ENCODE results near the gene RPS4Y1. TPM values are rescaled to one million over a fixed set of nuclear protein-coding genes. Genes with fewer than 3 reads are reported as not detected.

Gene RPS4Y1
- total RNA-seq, 1 donor from 2014 or later = 255 TPM

GRCh38 chrY:2857686-2858085 lies 16.3 kb downstream of the RPS4Y1 start:
- no peak for DNase-seq (ENCODE audit: low spot score)

GRCh38 chrY:2859782-2860181 lies 18.4 kb downstream of the RPS4Y1 start:
- Mint-ChIP-seq H3K4me3 (ENCODE audit: unreplicated experiment) (no peak overlapping the region), H3K27ac (ENCODE audit: unreplicated experiment) (no peak overlapping the region), H3K9me3 (ENCODE audit: unreplicated experiment) (no peaks in the 10 kb centered on the region), H3K27me3 (ENCODE audit: unreplicated experiment) (peaks cover 1% of the 10 kb centered on the region), H3K36me3 (ENCODE audit: low read depth, unreplicated experiment) (peaks cover 30% of the 10 kb centered on the region), H3K4me1 (ENCODE audit: unreplicated experiment) (peaks cover 25% of the 10 kb centered on the region)
- no peak for DNase-seq (ENCODE audit: low spot score)
- no peak for TF ChIP-seq CTCF (IDR thresholded peaks at IDR 0.05; ENCODE audit: unreplicated experiment)

More at GRCh38 chrY:2857686-2858085, 16.3 kb downstream of the RPS4Y1 start:
- peaks cover 29% of the 10 kb centered on the region for H3K4me1 Mint-ChIP-seq (ENCODE audit: unreplicated experiment)
- H3K27me3 Mint-ChIP-seq (ENCODE audit: unreplicated experiment) = peaks cover 3% of the 10 kb centered on the region
- peaks cover 41% of the 10 kb centered on the region for H3K36me3 Mint-ChIP-seq (ENCODE audit: low read depth, unreplicated experiment)
- H3K4me3 Mint-ChIP-seq (ENCODE audit: unreplicated experiment) = no peak overlapping the region
- no peak overlapping the region for H3K27ac Mint-ChIP-seq (ENCODE audit: unreplicated experiment)
- no peaks in the 10 kb centered on the region for H3K9me3 Mint-ChIP-seq (ENCODE audit: unreplicated experiment)
- TF ChIP-seq CTCF (IDR thresholded peaks at IDR 0.05; ENCODE audit: unreplicated experiment) = no peak

GRCh38 chrY:2860511-2860910 lies 19.1 kb downstream of the RPS4Y1 start:
- DNase-seq (ENCODE audit: low spot score) = no peak
- Mint-ChIP-seq H3K9me3 (ENCODE audit: unreplicated experiment) (no peaks in the 10 kb centered on the region), H3K27me3 (ENCODE audit: unreplicated experiment) (peaks cover 1% of the 10 kb centered on the region), H3K27ac (ENCODE audit: unreplicated experiment) (no peak overlapping the region), H3K4me3 (ENCODE audit: unreplicated experiment) (no peak overlapping the region), H3K4me1 (ENCODE audit: unreplicated experiment) (peaks cover 20% of the 10 kb centered on the region), H3K36me3 (ENCODE audit: low read depth, unreplicated experiment) (peaks cover 25% of the 10 kb centered on the region)
- no peak for TF ChIP-seq CTCF (IDR thresholded peaks at IDR 0.05; ENCODE audit: unreplicated experiment)

GRCh38 chrY:2866581-2866980 lies 25.2 kb downstream of the RPS4Y1 start:
- Mint-ChIP-seq H3K36me3 (ENCODE audit: low read depth, unreplicated experiment) (peaks cover 28% of the 10 kb centered on the region), H3K4me3 (ENCODE audit: unreplicated experiment) (no peak overlapping the region), H3K4me1 (ENCODE audit: unreplicated experiment) (peaks cover 24% of the 10 kb centered on the region), H3K27ac (ENCODE audit: unreplicated experiment) (no peak overlapping the region), H3K27me3 (ENCODE audit: unreplicated experiment) (peaks cover 2% of the 10 kb centered on the region), H3K9me3 (ENCODE audit: unreplicated experiment) (no peaks in the 10 kb centered on the region)
- DNase-seq (ENCODE audit: low spot score) = no peak
- TF ChIP-seq CTCF (IDR thresholded peaks at IDR 0.05; ENCODE audit: unreplicated experiment) = no peak

GRCh38 chrY:2867469-2867868 lies 26.1 kb downstream of the RPS4Y1 start:
- H3K4me3 Mint-ChIP-seq (ENCODE audit: unreplicated experiment) = no peak overlapping the region
- no peak for DNase-seq (ENCODE audit: low spot score)
- H3K9me3 Mint-ChIP-seq (ENCODE audit: unreplicated experiment) = no peaks in the 10 kb centered on the region
- peaks cover 24% of the 10 kb centered on the region for H3K36me3 Mint-ChIP-seq (ENCODE audit: low read depth, unreplicated experiment)
- H3K27ac Mint-ChIP-seq (ENCODE audit: unreplicated experiment) = no peak overlapping the region
- H3K27me3 Mint-ChIP-seq (ENCODE audit: unreplicated experiment) = peaks cover 2% of the 10 kb centered on the region
- no peak for TF ChIP-seq CTCF (IDR thresholded peaks at IDR 0.05; ENCODE audit: unreplicated experiment)
- peaks cover 24% of the 10 kb centered on the region for H3K4me1 Mint-ChIP-seq (ENCODE audit: unreplicated experiment)
